VCaP (cell line): ENCODE measurements around the gene LHX2.

Experiments
- H3K27ac ChIP-seq: fragments of 450-650 bp; 2 replicates; pipeline ENCODE4 v1.5.1; 2017
- CTCF ChIP-seq: fragments of 450-650 bp; conservative IDR thresholded peaks from 2 replicates; pipeline ENCODE4 v1.5.1; 2017; ENCODE audit warnings: mild to moderate bottlenecking, moderate library complexity

The LHX2 gene

GRCh38 chr9:124011460-124012301 lies at the start of gene LHX2:
TSS of gene LHX2 (plus strand) at chr9:124011768. CDS start at chr9:124012349, 581 bp downstream.
- peak within 1 kb of the TSS; percentile 65; the same call in 1 of the 2 replicates for H3K27ac ChIP-seq
- no peak for TF ChIP-seq CTCF

- H3K27ac ChIP-seq, result no peak overlapping the region
- no peak for TF ChIP-seq CTCF
These were observed 46.8 kb upstream of the LHX2 start for GRCh38 chr9:123964761-123965160.

GRCh38 chr9:123965801-123966686 lies 45.5 kb upstream of the LHX2 start:
- no peak for TF ChIP-seq CTCF
- no peak overlapping the region for H3K27ac ChIP-seq

- no peak for TF ChIP-seq CTCF
These were observed 44.2 kb upstream of the LHX2 start for GRCh38 chr9:123967323-123967722.

GRCh38 chr9:123972618-123973017 lies 39.0 kb upstream of the LHX2 start:
- TF ChIP-seq CTCF, result no peak
- no peak overlapping the region for H3K27ac ChIP-seq

More at GRCh38 chr9:123967323-123967722, 44.2 kb upstream of the LHX2 start:
- H3K27ac ChIP-seq, result no peak overlapping the region

GRCh38 chr9:123973590-123974223 lies 37.9 kb upstream of the LHX2 start:
- no peak overlapping the region for H3K27ac ChIP-seq
- TF ChIP-seq CTCF, result no peak

- H3K27ac ChIP-seq, result no peak overlapping the region
- no peak for TF ChIP-seq CTCF
These were observed 37.1 kb upstream of the LHX2 start for GRCh38 chr9:123974471-123974870.
